GM12873 (cell line): ENCODE measurements around the gene APOBEC3H.

Experiments used
- CTCF ChIP-seq: IDR thresholded peaks from 2 replicates; pipeline ENCODE4 v1.5.1; 2012; ENCODE audit warnings: low read depth, mild to moderate bottlenecking, moderate library complexity, low read length, control low read depth; ENCODE audit not compliant: insufficient read depth; ENCODE audit errors: missing control alignments

APOBEC3H gene

GRCh38 chr22:39120983-39121382 lies 23.9 kb downstream of the APOBEC3H start:
- TF ChIP-seq CTCF, result no peak

- no peak for TF ChIP-seq CTCF
Measured at GRCh38 chr22:39122772-39123470, 25.9 kb downstream of the APOBEC3H start.

GRCh38 chr22:39123751-39124581 lies 26.9 kb downstream of the APOBEC3H start:
- TF ChIP-seq CTCF, result no peak

GRCh38 chr22:39125622-39126021 lies 28.6 kb downstream of the APOBEC3H start:
- TF ChIP-seq CTCF, result no peak

- TF ChIP-seq CTCF, result no peak
Measured at GRCh38 chr22:39128508-39128907, 31.5 kb downstream of the APOBEC3H start.

GRCh38 chr22:39129081-39129480 lies 32.0 kb downstream of the APOBEC3H start:
- TF ChIP-seq CTCF, result no peak

- no peak for TF ChIP-seq CTCF
Measured at GRCh38 chr22:39129746-39130145, 32.7 kb downstream of the APOBEC3H start.
